ENCODE data around the gene SLC25A45.

DNA sequence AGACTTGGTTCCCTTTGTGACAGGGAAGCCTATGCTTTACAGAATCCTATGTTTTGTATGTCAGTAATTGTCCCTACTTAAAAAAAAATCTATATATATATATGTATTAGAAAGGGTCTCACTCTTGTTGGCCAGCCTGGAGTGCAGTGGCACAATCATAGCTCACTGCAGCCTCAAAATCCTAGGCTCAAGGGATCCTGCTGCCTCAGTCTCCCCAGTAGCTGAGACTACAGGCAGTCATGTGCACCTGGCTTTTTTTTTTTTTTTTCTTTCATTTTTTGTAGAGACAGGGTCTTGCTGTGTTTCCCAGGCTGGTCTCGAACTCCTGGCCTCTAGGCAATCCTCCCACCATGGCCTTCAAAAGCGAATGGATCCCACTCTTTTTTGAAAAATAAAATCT, 38.1 kb upstream of the SLC25A45 start:
- TF ChIP-seq CTCF (IDR thresholded peaks at IDR 0.05) (no peak), EP300 (IDR thresholded peaks at IDR 0.05) (no peak)
